ENCODE results near the gene TAPT1. TPM values are rescaled to one million over a fixed set of nuclear protein-coding genes. Genes with fewer than 3 reads are reported as not detected.

The TAPT1 gene
- total and polyA plus RNA-seq, 2 of the 13 experiments (the other 11 are each of a cell fraction or from before 2014, with no cell fraction given), result 24.5 to 25.3 TPM

DNA sequence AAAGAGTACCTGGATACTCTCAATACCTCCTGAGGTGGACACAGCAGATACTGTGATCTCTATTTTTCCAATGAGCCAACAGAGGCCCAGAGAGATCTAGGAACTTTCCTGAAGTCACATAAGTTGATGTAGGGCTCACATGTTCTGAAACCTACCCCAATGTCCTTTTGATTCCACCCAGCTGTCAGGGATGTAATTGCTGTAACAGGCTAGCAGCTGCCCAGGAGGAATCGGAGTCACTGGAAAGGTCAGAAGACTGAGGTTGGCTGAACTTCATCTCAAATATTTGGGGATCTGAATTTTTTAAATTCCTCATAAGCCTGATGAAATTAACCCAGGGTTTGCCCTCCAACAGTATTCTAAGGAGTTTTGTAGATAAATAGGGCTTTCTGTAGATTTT lies 90.0 kb downstream of the TAPT1 start:
- ChIA-PET POLR2A (no interaction called here), CTCF (ENCODE audit: low intra/inter-chr PET ratio, low total read pairs) (no interaction called here)
- Histone ChIP-seq H3K4me2 (ENCODE audit: low read depth, low read length) (no peak overlapping the region), H3K36me3 (replicated peaks in 1 of 2; ENCODE audit: control insufficient read depth in 1 of 2, insufficient read depth in 2 of 2, low read length in 2 of 2) (no peaks in the 10 kb centered on the region), H3K27me3 (ENCODE audit: control insufficient read depth in 1 of 2, insufficient read depth in 2 of 2, low read length in 2 of 2) (no peaks in the 10 kb centered on the region; a peak in 1 of 5 replicates), H3K4me1 (ENCODE audit: insufficient read depth, low read length) (peaks cover 67% of the 10 kb centered on the region), H2AFZ (ENCODE audit: low read length) (no peak overlapping the region), H3K9ac (ENCODE audit: insufficient read depth, low read depth, low read length) (no peak overlapping the region), H3K9me3 (ENCODE audit: low read length) (peaks cover 11% of the 10 kb centered on the region), H3K4me3 (replicated peaks in 1 of 3; ENCODE audit: insufficient read depth in 1 of 3, low read depth in 2 of 3, low read length in 3 of 3) (no peak overlapping the region), H4K20me1 (ENCODE audit: insufficient read depth, low read length) (no peaks in the 10 kb centered on the region), H3K79me2 (ENCODE audit: insufficient read depth, low read length) (no peaks in the 10 kb centered on the region), H3K27ac (ENCODE audit: extremely low read length, insufficient read depth, low read length) (no peak overlapping the region)
- no TSS peak for BruUV-seq (replicated peaks)
- ATAC-seq, result no peak
- in situ Hi-C loops (cut with HindIII; ENCODE audit: extremely low pct_ligation_motif_present, low pct_unique_long_range_greater_than_20kb) (no loop called here), intact Hi-C loops (cut with micrococcal nuclease; ENCODE audit: unreplicated experiment) (no loop called here)
- no peak for TF ChIP-seq SPEN (CRISPR knock-in tag; IDR thresholded peaks at IDR 0.05; ENCODE audit: low read depth)
- TF ChIP-seq DMAP1 (CRISPR knock-in tag; IDR thresholded peaks at IDR 0.05), result no peak
- TF ChIP-seq NONO (IDR thresholded peaks at IDR 0.05), result no peak
- TF ChIP-seq NONO (CRISPR knock-in tag; conservative IDR thresholded peaks at IDR 0.05), result no peak
- TF ChIP-seq NFATC3 (CRISPR knock-in tag; IDR thresholded peaks at IDR 0.05), result no peak
- TF ChIP-seq NCOA5 (CRISPR knock-in tag; IDR thresholded peaks at IDR 0.05), result no peak
- TF ChIP-seq KDM5A (IDR thresholded peaks at IDR 0.05; ENCODE audit: borderline replicate concordance, low read length), result no peak
- TF ChIP-seq HIVEP1 (CRISPR knock-in tag; IDR thresholded peaks at IDR 0.05), result no peak
- TF ChIP-seq ASH2L (IDR thresholded peaks at IDR 0.05; ENCODE audit: insufficient read length, low read depth, low read length), result no peak
- TF ChIP-seq RBM39 (IDR thresholded peaks at IDR 0.05; ENCODE audit: low read depth, low read length, poor library complexity, severe bottlenecking), result no peak
- TF ChIP-seq, protein P1, sequence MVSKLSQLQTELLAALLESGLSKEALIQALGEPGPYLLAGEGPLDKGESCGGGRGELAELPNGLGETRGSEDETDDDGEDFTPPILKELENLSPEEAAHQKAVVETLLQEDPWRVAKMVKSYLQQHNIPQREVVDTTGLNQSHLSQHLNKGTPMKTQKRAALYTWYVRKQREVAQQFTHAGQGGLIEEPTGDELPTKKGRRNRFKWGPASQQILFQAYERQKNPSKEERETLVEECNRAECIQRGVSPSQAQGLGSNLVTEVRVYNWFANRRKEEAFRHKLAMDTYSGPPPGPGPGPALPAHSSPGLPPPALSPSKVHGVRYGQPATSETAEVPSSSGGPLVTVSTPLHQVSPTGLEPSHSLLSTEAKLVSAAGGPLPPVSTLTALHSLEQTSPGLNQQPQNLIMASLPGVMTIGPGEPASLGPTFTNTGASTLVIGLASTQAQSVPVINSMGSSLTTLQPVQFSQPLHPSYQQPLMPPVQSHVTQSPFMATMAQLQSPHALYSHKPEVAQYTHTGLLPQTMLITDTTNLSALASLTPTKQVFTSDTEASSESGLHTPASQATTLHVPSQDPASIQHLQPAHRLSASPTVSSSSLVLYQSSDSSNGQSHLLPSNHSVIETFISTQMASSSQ (IDR thresholded peaks at IDR 0.05; ENCODE audit: low read depth), result no peak
- TF ChIP-seq, protein P1 (CRISPR knock-in tag; IDR thresholded peaks at IDR 0.05; ENCODE audit: borderline replicate concordance), result no peak
- no peak for TF ChIP-seq ZNF605 (CRISPR knock-in tag; IDR thresholded peaks at IDR 0.05)
- no peak for TF ChIP-seq SNAPC4 (CRISPR knock-in tag; IDR thresholded peaks at IDR 0.05)
- no peak for TF ChIP-seq ZNF343 (CRISPR knock-in tag; IDR thresholded peaks at IDR 0.05)
- TF ChIP-seq TCF12 (IDR thresholded peaks at IDR 0.05), result no peak
- no peak for TF ChIP-seq TCF12 (CRISPR knock-in tag; IDR thresholded peaks at IDR 0.05)
- no peak for FAIRE-seq
- DNase-seq (ENCODE audit: low spot score), result no peak
- WGBS (ENCODE audit: low lambda C conversion rate), result 45% methylated on average over 1 of the region's 1 CpG

Measured in HepG2 (cell line).